Tongue (tissue), 3 donors: ENCODE data around the gene MAP3K15. TPM values are rescaled to one million over a fixed set of nuclear protein-coding genes. Genes with fewer than 3 reads are reported as not detected.
A peak's percentile ranks its signal among the peaks of the same experiment; 100 is the strongest.

Experiments
- DNase-seq: peaks from one replicate; pipeline ENCODE4 v3.0.0-alpha.2; 2015
- small RNA-seq: library from RNA; depleted of rRNA; stranded (forward); fragments of <200 nt; gene quantifications from one replicate; pipeline ENCODE3, GENCODE V24; 2014; ENCODE audit warnings: low replicate concordance
- total RNA-seq: library from RNA; depleted of rRNA; stranded (reverse); fragments of >200 nt; gene quantifications from one replicate; pipeline ENCODE4 v1.2.3, GENCODE V29; 2014

MAP3K15 gene
- total RNA-seq, 1 donor from 2014 or later = 0.41 TPM

GRCh38 chrX:19343085-19343534 lies 172.2 kb downstream of the MAP3K15 start:
- no peak for DNase-seq

GRCh38 chrX:19342331-19342906 lies 172.9 kb downstream of the MAP3K15 start:
- DNase-seq = peak; percentile 69

- DNase-seq = no peak
Measured at GRCh38 chrX:19334945-19335626, 180.2 kb downstream of the MAP3K15 start.

- DNase-seq = peak; percentile 86
Measured at GRCh38 chrX:19332983-19333382, 182.3 kb downstream of the MAP3K15 start.

GRCh38 chrX:19331831-19332230 lies 183.5 kb downstream of the MAP3K15 start:
- no peak for DNase-seq

GRCh38 chrX:19326567-19326966 lies 188.7 kb downstream of the MAP3K15 start:
- DNase-seq = no peak

Small RNA genes lying within 50 kb of the gene (small RNA-seq; reads per million reads assigned to genes)
- not detected for gene RF00019

Other genes starting within 250 kb of the MAP3K15 start
- gene PDHA1, start 171.6 kb downstream of the MAP3K15 start, total RNA-seq = 116 TPM